Epithelial cell of proximal tubule (primary cell): ENCODE results near the gene SUPT20HL1. TPM values are rescaled to one million over a fixed set of nuclear protein-coding genes. Genes with fewer than 3 reads are reported as not detected.
A peak's percentile ranks its signal among the peaks of the same experiment; 100 is the strongest.
"Not testable (repeated sequence)": the region's sequence is repeated elsewhere in the genome, so short reads cannot be mapped to it uniquely, and the experiment has no call there.

Experiments
- DNase-seq: peaks from one replicate; pipeline ENCODE4 v3.0.0-alpha.2; 2011; ENCODE audit warnings: low read depth
- H3K4me3 ChIP-seq: 2 replicates; pipeline ENCODE4 v1.5.1; 2011; ENCODE audit warnings: low read depth, mild to moderate bottlenecking, low read length
- CTCF ChIP-seq: conservative IDR thresholded peaks from 2 replicates; pipeline ENCODE4 v1.5.1; 2012; ENCODE audit warnings: low read depth, mild to moderate bottlenecking, low read length
- total RNA-seq: library from RNA; depleted of rRNA; stranded (reverse); fragments of >200 nt; gene quantifications from 2 replicates; pipeline ENCODE4 v1.2.3, GENCODE V29; 2015

Gene SUPT20HL1
- total RNA-seq, 1 donor from 2014 or later = not detected

- no peak for DNase-seq
- no peak for TF ChIP-seq CTCF
- no peak overlapping the region for H3K4me3 ChIP-seq
Measured at GRCh38 chrX:24364326-24364725, 3.9 kb downstream of the SUPT20HL1 start.

GRCh38 chrX:24364851-24365538, 4.6 kb downstream of the SUPT20HL1 start:
- no peak overlapping the region for H3K4me3 ChIP-seq
- no peak for TF ChIP-seq CTCF
- DNase-seq = no peak

- DNase-seq, H3K4me3 ChIP-seq: not testable (repeated sequence)
Measured at GRCh38 chrX:24366762-24367400, 6.4 kb downstream of the SUPT20HL1 start.

- TF ChIP-seq CTCF = no peak
- no peak overlapping the region for H3K4me3 ChIP-seq
- no peak for DNase-seq
Measured at GRCh38 chrX:24369816-24370215, 9.4 kb downstream of the SUPT20HL1 start.

- H3K4me3 ChIP-seq = no peak overlapping the region
- TF ChIP-seq CTCF = peak; percentile 68
- DNase-seq = no peak
Measured at GRCh38 chrX:24371391-24371972, 11.0 kb downstream of the SUPT20HL1 start.

GRCh38 chrX:24372021-24372763, 11.8 kb downstream of the SUPT20HL1 start:
- no peak overlapping the region for H3K4me3 ChIP-seq
- no peak for DNase-seq
- TF ChIP-seq CTCF = no peak

GRCh38 chrX:24375600-24376131, 15.2 kb downstream of the SUPT20HL1 start:
- TF ChIP-seq CTCF = no peak
- H3K4me3 ChIP-seq = no peak overlapping the region
- DNase-seq = no peak
